HG03097 (cell line): ENCODE data around the gene SNRNP200.
"Not testable (repeated sequence)": the region's sequence is repeated elsewhere in the genome, so short reads cannot be mapped to it uniquely, and the experiment has no call there.

ENCODE experiments used
- ATAC-seq: cut with Tn5 transposase; IDR thresholded peaks from one replicate; pipeline ENCODE4 v1.9.1; 2021; ENCODE audit not compliant: unreplicated experiment, low FRiP score

SNRNP200 gene

DNA sequence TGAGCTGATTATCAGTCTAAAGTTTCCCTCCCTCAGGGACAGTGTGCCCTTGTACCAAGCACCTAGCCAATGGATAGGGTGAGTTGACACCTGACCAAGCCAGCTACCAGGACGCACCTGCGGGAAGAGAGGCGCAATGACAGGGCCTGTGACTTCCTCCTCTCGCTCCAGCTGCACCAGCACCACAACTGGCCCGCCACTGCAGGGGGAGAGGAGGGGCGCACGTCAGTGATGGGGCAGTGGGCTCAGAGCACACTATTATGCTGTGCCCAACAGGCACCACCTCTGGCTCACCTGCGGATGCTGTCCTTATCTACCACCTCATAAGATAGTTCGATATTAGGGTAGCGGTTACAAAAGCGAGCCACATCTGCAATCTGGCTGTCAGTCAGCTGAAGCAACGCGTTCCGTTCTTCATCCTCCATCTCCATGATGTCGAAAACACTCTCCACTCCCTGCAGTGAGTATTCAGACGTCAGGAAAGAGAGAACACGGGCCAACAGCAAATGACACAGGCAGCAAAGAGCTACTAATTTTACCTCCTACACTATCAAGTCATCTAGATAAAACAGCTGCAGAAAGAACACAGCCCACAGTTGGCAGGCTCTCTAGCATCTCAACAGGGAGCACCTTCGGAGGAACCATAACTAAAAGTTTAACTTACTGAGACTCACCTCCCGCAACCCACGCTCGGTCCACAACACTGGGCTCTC lies 28.4 kb downstream of the SNRNP200 start:
- no peak for ATAC-seq

DNA sequence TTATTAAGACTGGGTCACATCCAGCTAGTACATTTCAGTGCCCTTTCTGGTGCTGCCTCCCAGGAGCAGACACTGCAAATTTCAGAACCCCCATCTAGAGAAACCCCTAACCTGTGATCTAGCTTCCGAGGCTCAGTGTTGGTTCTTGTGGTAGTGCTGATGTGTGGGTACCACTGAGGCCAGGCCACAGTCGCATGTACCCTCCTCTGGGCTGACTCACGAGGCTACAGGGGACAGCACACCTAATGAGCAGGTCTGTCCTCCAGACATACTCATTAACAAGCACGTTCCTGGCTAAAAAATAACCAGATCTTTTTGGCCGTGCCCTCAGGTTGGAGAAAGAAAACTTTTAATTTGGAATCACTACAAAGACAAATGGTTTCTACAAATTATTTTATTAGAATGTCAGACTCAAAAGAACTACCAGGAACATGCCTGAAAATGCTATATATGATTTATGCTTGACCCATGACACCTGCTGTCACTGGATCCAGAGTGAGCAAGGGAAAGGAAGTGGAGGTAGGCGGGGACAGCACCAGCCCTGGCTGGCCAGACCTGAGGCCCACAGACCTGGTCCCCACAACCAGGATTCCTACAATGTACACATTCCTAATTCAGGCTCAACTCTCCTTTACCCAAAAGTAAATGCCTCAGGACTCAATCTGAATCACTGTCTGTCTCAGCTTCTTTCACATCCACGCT lies 30.8 kb downstream of the SNRNP200 start:
- ATAC-seq, result no peak

DNA sequence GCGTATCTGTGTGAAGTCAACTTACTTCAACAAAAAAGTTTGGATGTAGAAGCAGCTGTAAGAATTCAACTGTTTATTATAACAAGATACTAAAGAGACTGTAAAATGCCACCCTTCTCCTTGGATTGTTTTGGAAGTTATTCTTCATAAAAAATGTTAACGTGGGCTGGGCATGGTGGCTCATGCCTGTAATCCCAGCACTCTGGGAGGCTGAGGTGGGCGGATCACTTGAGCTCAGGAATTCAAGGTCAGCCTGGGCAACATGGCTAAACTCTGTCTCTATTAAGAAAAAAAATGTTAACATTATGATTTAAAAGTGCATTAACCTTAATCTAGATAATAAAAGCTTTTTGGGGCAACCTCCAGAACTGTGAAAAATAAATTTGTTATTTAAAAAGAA lies 31.6 kb downstream of the SNRNP200 start:
- ATAC-seq, result no peak

DNA sequence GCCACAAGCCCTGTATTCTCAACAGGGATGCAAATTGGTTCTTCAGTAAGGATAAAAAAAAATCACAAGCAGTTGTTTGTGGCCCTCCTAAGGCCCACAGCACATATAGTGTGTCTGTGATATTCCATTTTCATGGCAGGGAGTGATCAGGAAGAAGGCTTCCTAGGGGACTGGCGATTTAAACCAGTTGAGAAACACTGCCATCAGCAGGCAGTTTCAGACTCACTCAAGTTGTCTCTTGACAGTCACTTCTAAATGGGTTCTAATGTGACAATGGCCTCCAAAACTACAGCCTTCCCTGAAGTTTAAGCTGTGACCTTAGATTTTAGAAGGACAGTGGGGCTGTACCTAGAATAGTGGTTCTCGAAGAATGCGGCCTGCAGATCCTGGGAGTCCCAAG lies 33.4 kb downstream of the SNRNP200 start:
- ATAC-seq, result no peak

DNA sequence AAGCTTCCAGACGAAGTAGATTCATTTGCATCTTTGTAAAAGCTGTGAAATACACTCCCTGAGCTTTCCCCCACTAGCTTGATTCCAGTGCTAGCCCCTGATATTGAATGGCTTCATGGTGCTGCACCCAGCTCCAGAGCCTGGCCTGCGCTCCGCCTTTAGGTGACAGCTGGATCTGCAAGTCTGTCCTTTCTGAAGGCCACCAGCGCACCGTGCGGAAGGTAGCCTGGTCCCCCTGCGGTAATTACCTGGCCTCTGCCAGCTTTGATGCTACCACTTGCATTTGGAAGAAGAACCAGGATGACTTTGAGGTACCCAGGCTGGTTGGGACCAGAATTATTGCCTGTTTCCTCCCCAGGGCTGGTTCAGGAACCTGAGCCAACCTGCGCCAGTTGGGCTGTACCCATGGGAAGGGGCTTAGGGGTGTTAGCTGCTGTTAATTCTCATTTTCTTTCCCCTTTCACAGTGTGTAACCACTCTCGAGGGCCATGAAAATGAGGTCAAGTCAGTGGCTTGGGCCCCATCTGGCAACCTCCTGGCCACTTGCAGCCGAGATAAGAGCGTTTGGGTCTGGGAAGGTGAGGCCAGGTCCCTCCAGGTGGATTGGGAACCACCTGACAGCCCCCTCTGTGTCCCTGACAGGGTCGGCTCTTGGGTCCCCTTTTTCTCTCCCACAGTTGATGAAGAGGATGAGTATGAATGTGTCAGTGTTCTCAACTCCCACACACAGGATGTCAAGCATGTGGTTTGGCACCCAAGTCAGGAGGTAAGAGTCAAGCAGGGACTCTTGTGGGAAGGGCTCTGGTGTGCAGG lies 38.0 kb downstream of the SNRNP200 start:
- ATAC-seq, result no peak

DNA sequence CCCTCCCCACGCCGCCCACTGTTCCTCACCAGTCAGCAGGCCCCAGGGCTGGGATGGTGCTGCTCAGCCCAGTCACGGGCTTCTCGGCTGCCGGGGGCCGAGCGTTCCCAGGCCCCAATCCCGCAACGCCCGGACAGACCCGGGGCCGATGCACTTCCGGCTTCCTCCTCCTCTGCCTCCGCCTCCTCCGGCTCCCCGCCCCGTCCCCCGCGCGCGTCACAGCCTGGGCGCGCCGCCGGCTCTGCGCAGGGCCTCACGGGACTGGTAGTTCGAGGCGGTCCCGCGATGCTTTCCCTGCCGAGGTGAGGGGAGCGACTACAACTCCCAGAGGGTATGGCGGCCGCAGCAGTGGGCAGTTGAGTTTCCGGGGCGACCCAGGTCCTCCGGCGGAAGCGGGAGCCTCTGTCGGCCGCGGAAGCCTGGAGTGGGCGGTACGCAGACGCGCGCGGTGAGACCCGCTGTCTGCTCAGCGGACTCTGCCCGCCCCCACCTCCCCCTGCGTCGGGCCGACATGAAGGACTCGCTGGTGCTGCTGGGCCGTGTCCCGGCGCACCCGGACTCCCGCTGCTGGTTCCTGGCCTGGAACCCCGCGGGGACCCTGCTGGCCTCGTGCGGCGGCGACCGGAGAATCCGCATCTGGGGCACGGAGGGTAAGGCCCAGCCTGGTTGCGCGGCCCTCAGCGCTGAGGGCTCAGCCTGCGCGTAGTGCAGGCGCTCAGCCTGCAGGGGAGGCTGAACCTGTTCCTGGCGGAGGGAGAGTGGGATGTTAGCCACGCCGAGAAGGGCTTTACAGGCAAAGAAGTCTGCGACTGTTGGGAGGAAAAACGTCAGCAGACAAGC lies 39.3 kb downstream of the SNRNP200 start, which contains the start of the genes CIAO1 and TMEM127:
Gene CIAO1, plus strand, starts transcription at position 386 of the 840 bp plus-strand sequence. Its CDS starts 126 bp downstream, at position 512.
Gene TMEM127, minus strand, starts transcription at position 158 of the 840 bp plus-strand sequence. CDS start 616 bp downstream, outside the sequence.
- ATAC-seq, result peak; percentile 91

DNA sequence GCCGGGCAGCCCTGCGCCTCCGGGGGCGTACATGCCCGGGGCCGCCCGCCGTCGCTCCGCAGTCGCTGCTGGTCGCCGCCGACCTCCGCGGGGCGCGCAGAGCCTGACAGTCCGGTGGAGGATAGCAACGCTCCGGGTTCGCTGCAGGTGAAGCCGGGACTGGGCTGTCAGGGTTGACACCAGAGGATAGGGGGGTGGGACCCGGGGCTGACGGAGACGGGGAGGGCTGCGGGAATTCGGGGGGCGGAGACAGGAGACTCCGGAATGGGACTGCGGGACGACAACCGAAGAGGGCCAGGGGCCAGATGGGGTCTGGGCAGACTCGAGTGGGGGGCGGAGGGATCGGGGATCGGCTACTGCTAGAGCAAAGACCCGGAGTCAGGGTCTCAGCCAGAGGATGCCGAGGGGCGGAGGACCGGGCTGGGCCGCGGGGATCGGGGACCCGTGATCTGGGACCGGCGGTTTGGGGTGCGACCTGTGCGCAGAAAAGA lies 40.0 kb downstream of the SNRNP200 start:
- no peak for ATAC-seq

DNA sequence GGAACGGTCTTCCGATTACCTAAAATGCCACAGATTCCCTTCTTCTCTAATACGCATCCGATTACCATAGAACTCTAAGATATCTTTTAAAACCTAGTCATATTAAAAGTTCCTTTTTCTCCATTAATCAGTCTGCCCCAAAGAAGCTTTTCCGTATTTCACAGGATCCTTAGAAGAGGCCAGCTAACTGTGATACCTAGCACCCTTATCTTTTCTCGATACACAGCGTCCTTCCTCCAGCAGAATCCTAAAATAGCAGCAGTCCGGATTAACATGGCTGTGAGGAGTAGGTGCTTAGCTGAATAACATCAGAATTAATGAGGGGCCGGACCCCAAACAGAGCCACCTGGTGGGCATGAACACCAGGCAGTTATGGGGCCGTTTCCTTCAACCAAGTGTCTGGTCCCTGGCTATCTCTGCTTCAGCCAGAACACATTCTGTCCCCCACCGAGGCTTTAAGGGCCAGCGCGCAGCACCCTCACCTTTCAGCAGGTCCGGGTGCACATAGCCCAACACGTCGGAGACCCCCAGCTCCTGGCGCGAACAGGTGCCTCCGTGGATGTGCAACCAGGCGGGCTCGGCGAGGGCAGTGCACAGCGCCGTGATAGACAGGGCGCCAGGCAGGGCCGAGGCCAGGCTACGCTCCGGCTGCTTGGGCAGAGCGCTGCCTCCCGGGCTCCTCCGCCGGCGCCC lies 40.5 kb downstream of the SNRNP200 start:
- peak; percentile 21 for ATAC-seq

DNA sequence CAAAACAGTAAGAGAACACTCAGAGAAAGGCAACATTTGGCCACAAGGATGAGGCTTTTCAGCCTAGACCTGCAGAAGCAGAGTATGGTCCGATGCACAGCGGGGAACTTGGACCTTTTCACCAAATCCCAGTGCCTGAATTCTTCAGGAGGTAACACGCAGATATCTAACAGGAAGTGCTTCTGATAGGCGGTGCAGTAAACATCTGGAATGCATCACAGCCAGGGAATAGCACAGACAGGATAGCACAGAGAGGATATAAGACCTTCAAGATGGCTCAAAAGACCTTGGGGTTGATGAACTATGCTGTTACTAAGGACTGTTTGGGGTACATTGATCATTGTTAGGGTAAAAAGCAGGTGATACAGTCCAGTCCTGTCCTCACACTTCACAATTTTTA lies 41.3 kb downstream of the SNRNP200 start:
- no peak for ATAC-seq

DNA sequence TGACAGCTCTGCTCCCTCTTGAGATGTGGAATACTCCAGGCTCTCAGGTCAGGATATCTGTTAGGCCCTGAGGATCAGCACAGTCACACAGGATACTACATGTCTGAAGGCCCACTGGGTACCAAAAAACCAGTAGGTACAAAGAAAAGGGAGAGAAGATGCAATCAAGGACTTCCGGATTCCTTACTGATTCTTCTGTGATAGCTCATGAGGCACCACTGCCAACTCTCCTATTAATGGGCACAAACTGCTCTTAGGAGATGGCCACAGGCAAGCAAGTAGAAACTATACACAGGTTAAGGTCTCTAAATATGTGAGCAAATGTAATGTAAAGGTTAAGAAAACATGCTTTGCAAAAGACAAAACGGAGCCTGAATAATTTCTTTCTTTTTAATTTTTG lies 43.0 kb downstream of the SNRNP200 start:
- ATAC-seq, result no peak

DNA sequence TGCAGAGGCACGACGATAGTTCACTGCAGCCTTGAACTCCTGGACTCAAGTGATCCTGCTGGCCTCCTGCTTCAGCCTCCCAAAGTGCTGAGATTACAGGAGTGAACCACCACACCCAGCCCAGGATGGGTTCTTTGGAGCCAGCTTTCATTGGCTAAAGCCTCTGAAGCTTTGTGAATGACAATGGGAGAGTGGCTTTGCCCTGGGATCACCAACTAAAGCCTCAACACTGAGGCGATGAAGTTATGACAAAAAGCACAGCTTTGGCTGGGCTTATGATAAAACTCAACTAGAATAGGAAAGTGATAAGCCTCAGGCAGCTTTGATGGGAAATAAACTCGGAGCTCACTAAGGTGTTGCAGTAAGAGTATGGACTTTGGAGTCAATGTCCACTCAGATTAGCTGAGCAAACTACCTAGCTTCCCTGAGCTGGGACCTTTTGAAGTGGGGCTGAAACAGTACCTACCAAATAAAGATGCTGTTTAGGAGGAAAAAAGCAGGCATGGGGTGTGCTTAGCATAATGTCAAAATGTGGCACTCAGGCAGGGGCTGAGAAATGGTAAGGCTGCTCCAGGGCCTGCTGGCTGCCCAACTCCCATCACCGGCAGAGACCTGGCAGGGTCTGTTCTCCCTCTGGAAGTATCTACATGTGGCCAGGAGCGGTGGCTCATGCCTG lies 43.9 kb downstream of the SNRNP200 start:
- ATAC-seq, result no peak

DNA sequence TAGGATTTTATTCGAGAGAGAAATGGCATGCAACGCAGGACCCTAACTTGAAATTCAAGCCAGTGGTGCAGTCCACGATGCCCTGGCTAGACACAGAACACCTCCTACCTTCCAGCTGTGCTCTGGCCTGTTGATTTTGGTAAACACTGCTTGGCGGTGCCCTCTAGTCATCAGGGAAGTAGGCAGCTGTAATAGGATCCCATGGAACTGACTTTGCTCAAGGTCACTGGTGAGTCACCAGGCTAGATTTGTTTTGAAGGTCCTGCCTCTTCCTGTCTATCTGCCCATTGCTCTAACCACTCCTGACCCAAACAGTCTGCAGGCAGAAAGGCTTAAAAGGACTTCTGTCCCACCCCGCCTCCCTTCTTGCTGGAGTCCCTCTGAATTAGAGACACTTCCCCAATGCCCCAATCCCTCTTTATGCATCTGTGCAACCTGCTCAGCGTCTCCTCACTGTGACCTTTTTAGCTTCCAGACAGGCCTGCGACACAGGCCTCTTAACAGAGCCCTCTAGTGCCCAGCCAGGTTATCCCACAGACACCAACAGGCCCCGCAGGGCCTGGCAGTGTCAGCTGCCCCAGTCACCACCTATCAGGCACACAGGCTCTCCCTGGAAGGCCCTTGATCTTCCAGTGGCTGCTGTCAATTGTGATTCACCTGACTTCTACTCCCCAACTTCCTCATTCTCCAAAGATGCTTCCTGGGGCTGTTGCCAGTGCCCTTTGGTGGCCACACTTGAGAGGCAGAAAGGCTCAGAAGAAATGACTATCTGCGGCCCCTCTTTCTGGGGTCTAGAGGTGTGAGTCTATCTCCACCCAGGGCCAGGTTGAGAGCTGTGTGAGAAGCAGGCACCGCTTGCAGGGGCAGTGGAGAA lies 44.7 kb downstream of the SNRNP200 start:
- ATAC-seq, result no peak

DNA sequence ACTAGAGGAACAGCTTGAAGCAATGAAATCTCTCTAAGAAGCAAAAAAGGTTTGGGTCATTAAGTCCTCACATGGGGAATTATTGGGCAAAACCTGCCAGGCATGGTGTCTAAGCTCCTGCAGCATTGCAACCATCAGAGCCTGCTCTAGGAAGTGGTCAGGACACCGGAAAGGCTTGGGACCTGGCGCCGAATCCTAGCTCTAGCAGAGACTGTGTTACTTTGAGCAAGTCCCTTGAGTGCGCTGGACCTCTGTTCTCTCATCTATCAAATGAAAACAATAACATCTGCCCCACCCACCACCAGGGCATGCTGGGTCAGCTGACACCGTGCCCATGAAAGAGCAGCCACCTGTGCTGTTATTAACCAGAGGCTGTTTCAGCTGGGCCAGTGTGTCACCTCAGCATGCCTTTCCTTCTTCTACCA lies 45.8 kb downstream of the SNRNP200 start:
- no peak for ATAC-seq

DNA sequence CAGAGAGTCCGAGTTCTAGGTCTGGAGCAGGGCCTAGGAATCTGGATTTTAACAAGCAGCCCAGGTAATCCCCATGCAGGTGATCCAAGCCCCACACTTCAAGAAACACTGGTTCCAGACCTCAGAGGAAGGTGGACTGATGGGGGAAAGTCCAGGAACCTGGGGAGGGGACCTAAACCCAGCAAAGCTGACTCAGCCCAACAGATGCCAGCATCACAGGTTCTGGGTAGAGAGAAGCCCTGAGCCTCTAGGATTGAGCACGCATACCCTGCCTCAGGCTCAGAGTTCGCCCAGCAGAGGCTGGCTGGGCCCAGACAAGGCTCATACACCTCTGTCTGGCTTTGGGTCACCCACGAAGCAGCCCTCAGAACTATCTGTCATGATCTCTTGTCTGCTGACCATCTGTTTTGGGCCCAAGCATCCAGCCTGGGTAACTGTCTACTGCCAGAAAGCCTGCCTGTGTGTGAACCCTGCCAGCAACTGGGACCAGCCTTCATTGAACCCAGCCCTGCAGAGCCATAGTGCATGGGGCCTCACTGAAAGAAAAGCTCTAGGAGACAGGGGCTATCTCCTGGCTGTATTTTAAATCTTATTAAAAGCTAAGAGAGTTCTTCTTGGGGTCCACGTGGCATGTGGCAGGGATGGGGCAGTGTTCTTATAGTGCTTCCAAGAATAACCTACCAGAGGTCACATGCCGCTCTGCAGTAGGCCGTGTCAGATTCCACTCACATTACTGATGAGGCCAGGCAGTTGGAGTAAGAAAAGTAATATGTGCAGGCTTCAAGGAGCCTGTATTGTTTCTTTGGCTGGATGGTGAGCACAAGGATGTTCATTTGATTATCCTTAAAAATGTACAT lies 47.0 kb downstream of the SNRNP200 start:
- no peak for ATAC-seq

DNA sequence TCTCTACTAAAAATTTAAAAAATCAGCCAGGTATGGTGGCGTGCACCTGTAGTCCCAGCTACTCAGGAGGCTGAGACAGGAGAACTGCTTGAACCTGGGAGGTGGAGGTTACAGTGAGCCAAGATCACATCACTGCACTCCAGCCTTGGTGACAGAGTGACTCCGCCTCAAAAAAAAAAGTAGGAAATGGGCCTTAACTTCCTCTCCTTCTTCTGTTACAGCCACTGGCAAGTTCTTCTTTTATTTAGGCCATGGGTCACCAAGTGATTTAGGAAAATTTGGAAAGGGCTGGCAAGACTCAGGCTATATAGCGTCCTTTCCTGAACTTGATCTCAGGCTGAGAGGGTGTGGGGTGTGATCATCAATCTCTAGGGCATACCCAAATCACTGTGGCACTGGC lies 47.6 kb downstream of the SNRNP200 start:
- not testable (repeated sequence) for ATAC-seq

DNA sequence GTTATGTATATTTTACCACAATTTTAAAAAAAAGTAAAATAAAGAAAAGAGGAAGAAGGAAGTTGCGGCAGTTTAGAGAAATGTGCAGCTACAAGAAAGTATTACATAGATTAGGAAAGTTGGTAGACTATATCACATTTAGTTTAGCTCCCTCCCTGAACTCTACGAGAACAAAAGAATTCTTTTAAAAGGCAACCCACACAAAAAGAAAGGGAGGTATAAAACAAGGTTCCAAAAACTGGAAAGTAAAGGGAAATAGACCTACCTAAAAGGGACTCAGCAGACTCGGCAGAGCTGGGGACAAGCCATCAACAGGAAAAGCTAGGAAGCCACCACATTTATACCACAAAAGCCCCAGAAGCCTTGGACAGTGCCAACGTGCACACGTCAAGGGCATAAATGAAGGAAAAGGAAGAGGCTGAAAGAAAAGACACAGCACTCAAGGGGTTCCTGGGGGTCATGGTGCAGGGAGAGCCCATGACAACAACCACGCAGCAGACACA lies 48.7 kb downstream of the SNRNP200 start:
- no peak for ATAC-seq

DNA sequence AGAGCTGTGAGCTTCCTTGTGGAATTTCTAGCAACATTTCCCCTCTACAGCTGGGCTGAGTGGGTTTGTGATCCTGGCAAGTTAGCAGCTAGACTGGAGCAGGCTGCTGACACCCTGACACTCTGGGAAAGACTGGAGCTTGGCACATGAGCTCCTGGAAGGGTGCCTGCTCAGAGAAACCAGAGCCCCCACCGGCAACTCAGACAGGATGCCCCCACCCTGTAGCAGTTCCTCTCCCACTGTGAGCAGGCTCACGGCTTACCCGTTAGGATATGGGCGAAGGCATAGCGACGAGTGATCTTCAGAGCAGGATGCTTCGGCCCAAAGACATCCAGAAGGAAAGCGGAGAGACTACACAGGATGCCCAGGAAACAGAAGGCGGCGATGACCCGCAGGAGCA lies 50.8 kb downstream of the SNRNP200 start:
- no peak for ATAC-seq
